Stomach (tissue), 4 donors: ENCODE measurements around the gene NTRK2.

Source experiments
- POLR2A ChIP-seq, 4 donors: fragments of 450-650 bp; IDR thresholded peaks; one replicate each; pipeline ENCODE4 v1.6.1; 2016; ENCODE audit warnings: antibody characterized with exemption in 4 of 4, control low read depth in 2 of 4, mild to moderate bottlenecking in 1 of 4, moderate library complexity in 1 of 4
- TF ChIP-seq, protein P1 (sequence below), 7 experiments: fragments of 450-650 bp in 4 of 7; fragments of 200-600 bp in 3 of 7; sonication (generic) in 3 of 7; IDR thresholded peaks; one replicate each; pipeline ENCODE4 v1.5.1; 2016 to 2019; ENCODE audit warnings: antibody characterized with exemption in 7 of 7, control low read depth in 2 of 7, mild to moderate bottlenecking in 1 of 7

DNA sequence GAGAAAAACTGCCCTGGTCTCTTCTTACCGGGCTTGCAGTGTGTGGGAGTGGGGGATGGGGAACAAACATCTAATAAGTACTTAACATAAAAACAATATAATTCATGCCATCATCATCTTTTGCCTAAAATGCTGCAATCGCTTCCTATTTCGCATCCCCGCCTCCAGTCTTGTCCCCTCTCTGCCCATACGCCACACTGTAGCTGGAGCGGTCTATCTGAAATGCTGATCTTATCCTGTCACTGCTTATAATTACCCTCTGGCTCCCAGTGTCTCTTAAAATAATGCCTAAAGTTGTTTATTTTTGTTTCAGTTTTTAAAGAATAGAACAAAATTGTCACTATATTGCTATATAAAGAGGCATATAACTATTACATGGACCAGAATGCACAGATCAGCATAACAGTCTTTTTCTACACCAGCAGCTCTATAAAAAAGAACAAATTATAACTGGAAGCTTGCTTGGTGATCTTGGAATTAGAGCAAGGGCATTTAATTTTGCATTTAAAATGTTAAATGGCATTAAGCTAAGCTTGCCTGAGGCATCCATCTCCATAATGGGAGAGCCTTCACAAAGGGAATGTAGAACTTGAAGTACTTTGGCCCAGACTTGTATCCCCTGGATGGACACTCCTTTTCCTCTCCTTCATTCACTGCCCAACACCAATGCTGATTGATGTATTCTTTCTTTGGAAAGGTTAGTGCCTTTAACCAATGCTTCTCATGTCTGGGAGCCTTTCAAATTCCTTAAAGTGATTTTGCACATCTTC lies 12.2 kb downstream of the NTRK2 start:
- TF ChIP-seq POLR2A (IDR thresholded peaks at IDR 0.05), result no peak
- TF ChIP-seq, protein P1, sequence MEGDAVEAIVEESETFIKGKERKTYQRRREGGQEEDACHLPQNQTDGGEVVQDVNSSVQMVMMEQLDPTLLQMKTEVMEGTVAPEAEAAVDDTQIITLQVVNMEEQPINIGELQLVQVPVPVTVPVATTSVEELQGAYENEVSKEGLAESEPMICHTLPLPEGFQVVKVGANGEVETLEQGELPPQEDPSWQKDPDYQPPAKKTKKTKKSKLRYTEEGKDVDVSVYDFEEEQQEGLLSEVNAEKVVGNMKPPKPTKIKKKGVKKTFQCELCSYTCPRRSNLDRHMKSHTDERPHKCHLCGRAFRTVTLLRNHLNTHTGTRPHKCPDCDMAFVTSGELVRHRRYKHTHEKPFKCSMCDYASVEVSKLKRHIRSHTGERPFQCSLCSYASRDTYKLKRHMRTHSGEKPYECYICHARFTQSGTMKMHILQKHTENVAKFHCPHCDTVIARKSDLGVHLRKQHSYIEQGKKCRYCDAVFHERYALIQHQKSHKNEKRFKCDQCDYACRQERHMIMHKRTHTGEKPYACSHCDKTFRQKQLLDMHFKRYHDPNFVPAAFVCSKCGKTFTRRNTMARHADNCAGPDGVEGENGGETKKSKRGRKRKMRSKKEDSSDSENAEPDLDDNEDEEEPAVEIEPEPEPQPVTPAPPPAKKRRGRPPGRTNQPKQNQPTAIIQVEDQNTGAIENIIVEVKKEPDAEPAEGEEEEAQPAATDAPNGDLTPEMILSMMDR (IDR thresholded peaks at IDR 0.05), result no peak
